AG04449 (cell line): Measurements from ENCODE around the gene SMIM17.

Experiments
- CTCF ChIA-PET: fragments of 350-600 bp; formaldehyde crosslinking; extraction: SDS; loops from one replicate; lab custom pipeline; 2021; ENCODE audit warnings: antibody characterized with exemption; lab: Yijun Ruan, JAX
- POLR2A ChIA-PET: fragments of 400-600, 350-600 bp; formaldehyde crosslinking; extraction: SDS; loops from one replicate; lab custom pipeline; 2020; ENCODE audit warnings: antibody characterized with exemption, inconsistent platforms; lab: Yijun Ruan, JAX
- DNase-seq: peaks from one replicate; pipeline ENCODE4 v3.0.0-alpha.2; 2010; ENCODE audit warnings: low read depth, low spot score
- H3K4me3 ChIP-seq: 2 replicates; pipeline ENCODE4 v1.5.1; 2011; ENCODE audit warnings: low read depth, mild to moderate bottlenecking, control low read depth, low read length
- CTCF ChIP-seq: IDR thresholded peaks from one replicate; pipeline ENCODE4 v1.5.1; 2011; ENCODE audit warnings: mild to moderate bottlenecking, moderate library complexity, low read length, control low read depth, inconsistent platforms; ENCODE audit not compliant: insufficient read depth; ENCODE audit errors: missing control alignments

Gene SMIM17

DNA sequence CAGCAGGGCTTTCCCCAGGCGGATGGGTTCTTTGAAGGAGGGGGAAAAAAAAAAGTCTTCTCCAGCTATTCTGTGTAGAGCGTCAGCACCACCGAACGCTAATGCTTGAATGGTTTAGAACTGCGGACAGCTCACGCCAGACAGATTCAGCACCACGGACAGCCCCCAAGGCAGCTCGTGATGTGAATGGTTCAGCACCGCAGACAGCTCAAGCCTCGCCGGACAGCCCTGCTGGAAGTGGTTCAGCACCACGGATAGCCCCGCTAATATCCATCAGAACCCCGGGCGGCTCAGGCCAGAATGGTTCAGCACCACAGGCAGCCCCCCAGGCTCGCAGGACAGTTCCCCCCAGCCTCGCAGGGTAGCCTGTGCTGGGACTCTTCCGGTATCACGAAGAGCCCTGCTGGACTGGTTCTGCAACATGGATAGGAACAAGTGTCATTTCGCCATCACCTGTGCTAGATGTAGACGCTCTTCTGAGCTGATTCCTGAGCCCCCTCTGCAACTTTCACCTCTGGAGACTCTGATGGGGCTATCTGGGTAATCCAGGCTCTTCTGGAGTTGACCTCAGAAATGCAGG lies 4.9 kb upstream of the SMIM17 start:
- DNase-seq: peak; percentile 7
- ChIA-PET POLR2A (no interaction called here), CTCF (no interaction called here)
- no peak overlapping the region for H3K4me3 ChIP-seq
- TF ChIP-seq CTCF: no peak

DNA sequence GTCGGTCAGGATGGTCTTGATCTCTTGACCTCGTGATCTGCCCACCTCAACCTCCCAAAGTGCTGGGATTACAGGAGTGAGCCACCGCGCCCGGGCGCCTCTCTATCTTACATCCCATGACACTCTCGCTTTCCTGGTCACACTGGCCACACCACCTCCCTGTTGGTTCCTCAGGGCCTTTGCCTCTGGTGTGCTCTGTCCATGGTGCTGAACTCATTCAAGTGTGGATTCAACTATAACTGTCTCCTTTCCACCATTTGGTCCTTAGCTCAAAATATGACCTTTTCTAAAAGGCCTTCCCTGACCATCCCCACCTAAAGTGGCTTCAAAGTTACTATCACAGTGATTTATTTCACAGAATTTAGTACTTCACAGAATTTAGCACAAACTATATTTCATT lies 3.7 kb upstream of the SMIM17 start:
- DNase-seq: no peak

DNA sequence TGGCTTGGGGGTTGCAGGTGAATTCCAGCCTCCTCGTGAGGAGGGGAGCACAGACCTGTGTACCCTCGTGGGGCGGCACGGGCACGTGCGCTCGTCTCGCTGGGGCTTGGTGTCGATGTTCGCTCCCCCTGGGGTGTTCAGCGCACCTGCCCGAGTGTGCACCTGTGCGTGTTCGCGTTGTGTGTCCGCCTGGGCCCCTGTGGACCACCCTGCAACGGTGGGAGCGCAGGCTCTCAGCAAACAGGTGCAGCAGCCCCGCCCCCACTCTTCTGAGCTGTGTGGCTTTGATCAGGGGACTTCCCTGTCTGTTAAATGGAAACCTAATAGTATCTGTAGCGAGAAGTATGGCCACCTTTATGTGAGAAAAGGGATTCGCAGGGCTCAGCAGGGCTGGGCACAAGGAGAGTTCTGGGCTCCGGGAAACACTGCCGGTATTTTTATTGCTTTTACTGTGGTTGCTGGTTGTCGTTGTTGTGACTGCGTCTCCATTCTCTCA lies 549 bp downstream of the SMIM17 start:
- H3K4me3 ChIP-seq: no peak overlapping the region
- POLR2A ChIA-PET: no interaction called here
- no peak for TF ChIP-seq CTCF
- DNase-seq: no peak
- CTCF ChIA-PET: no interaction called here

More for the DNA sequence above, 3.7 kb upstream of the SMIM17 start:
- no peak for TF ChIP-seq CTCF
- CTCF ChIA-PET: no interaction called here
- POLR2A ChIA-PET: no interaction called here
- no peak overlapping the region for H3K4me3 ChIP-seq

- DNase-seq: no peak
- ChIA-PET POLR2A (no interaction called here), CTCF (no interaction called here)
- H3K4me3 ChIP-seq: no peak overlapping the region
- TF ChIP-seq CTCF: no peak
Observed at GRCh38 chr19:56654151-56654550, 11.2 kb downstream of the SMIM17 start.

GRCh38 chr19:56660381-56661107 lies 17.6 kb downstream of the SMIM17 start:
- H3K4me3 ChIP-seq: no peak overlapping the region
- CTCF ChIA-PET: no interaction called here
- no peak for DNase-seq
- POLR2A ChIA-PET: no interaction called here
- no peak for TF ChIP-seq CTCF

GRCh38 chr19:56661248-56661647 lies 18.3 kb downstream of the SMIM17 start:
- no peak overlapping the region for H3K4me3 ChIP-seq
- ChIA-PET POLR2A (no interaction called here), CTCF (no interaction called here)
- no peak for DNase-seq
- TF ChIP-seq CTCF: no peak
